NB4 (cell line): ENCODE measurements around the gene HRH1.

Source experiments
- POLR2A ChIP-seq: IDR thresholded peaks from 2 replicates; pipeline ENCODE4 v1.6.1; 2011; ENCODE audit warnings: mild to moderate bottlenecking; ENCODE audit not compliant: insufficient read length; ENCODE audit errors: extremely low read depth
- TF ChIP-seq, protein P1 (sequence below): IDR thresholded peaks from one replicate; pipeline ENCODE4 v1.5.1; 2012; ENCODE audit warnings: low read depth, low read length

- TF ChIP-seq POLR2A: no peak
- TF ChIP-seq, protein P1, sequence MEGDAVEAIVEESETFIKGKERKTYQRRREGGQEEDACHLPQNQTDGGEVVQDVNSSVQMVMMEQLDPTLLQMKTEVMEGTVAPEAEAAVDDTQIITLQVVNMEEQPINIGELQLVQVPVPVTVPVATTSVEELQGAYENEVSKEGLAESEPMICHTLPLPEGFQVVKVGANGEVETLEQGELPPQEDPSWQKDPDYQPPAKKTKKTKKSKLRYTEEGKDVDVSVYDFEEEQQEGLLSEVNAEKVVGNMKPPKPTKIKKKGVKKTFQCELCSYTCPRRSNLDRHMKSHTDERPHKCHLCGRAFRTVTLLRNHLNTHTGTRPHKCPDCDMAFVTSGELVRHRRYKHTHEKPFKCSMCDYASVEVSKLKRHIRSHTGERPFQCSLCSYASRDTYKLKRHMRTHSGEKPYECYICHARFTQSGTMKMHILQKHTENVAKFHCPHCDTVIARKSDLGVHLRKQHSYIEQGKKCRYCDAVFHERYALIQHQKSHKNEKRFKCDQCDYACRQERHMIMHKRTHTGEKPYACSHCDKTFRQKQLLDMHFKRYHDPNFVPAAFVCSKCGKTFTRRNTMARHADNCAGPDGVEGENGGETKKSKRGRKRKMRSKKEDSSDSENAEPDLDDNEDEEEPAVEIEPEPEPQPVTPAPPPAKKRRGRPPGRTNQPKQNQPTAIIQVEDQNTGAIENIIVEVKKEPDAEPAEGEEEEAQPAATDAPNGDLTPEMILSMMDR: no peak
Observed at GRCh38 chr3:11230832-11231231, 76.5 kb downstream of the HRH1 start.
